Measurements from ENCODE around the gene SBF1. TPM values are rescaled to one million over a fixed set of nuclear protein-coding genes. Genes with fewer than 3 reads are reported as not detected.

The SBF1 gene
- total RNA-seq, 1 donor from 2014 or later, result 123 TPM

GRCh38 chr22:50452649-50453048 lies 22.2 kb downstream of the SBF1 start:
- no peak overlapping the region for H3K4me3 ChIP-seq (ENCODE audit: low read depth, low read length)
- FAIRE-seq, result no peak
- H3K36me3 ChIP-seq (ENCODE audit: control insufficient read depth, insufficient read depth, low read length), result peaks cover 44% of the 10 kb centered on the region
- TF ChIP-seq CTCF (IDR thresholded peaks at IDR 0.05; ENCODE audit: insufficient read depth, low read length, severe bottlenecking), result no peak
- no peak for DNase-seq (ENCODE audit: low read depth)
- H3K27me3 ChIP-seq (ENCODE audit: control insufficient read depth, insufficient read depth, low read length), result no peaks in the 10 kb centered on the region

GRCh38 chr22:50447576-50448551 lies 27.0 kb downstream of the SBF1 start:
- DNase-seq (ENCODE audit: low read depth) (no peak), FAIRE-seq (no peak)
- no peak overlapping the region for H3K4me3 ChIP-seq (ENCODE audit: low read depth, low read length)
- TF ChIP-seq CTCF (IDR thresholded peaks at IDR 0.05; ENCODE audit: insufficient read depth, low read length, severe bottlenecking), result no peak
- no peaks in the 10 kb centered on the region for H3K27me3 ChIP-seq (ENCODE audit: control insufficient read depth, insufficient read depth, low read length)
- H3K36me3 ChIP-seq (ENCODE audit: control insufficient read depth, insufficient read depth, low read length), result peaks cover 13% of the 10 kb centered on the region

- Histone ChIP-seq H3K36me3 (ENCODE audit: control insufficient read depth, insufficient read depth, low read length) (peaks cover 13% of the 10 kb centered on the region), H3K27me3 (ENCODE audit: control insufficient read depth, insufficient read depth, low read length) (no peaks in the 10 kb centered on the region), H3K4me3 (ENCODE audit: low read depth, low read length) (no peak overlapping the region)
- TF ChIP-seq CTCF (IDR thresholded peaks at IDR 0.05; ENCODE audit: insufficient read depth, low read length, severe bottlenecking), result no peak
- FAIRE-seq (no peak), DNase-seq (ENCODE audit: low read depth) (no peak)
Measured at GRCh38 chr22:50446708-50447575, 27.9 kb downstream of the SBF1 start.

GRCh38 chr22:50445880-50446707 lies 28.7 kb downstream of the SBF1 start:
- H3K4me3 ChIP-seq (ENCODE audit: low read depth, low read length), result no peak overlapping the region
- H3K27me3 ChIP-seq (ENCODE audit: control insufficient read depth, insufficient read depth, low read length), result no peaks in the 10 kb centered on the region
- H3K36me3 ChIP-seq (ENCODE audit: control insufficient read depth, insufficient read depth, low read length), result peaks cover 15% of the 10 kb centered on the region
- DNase-seq (ENCODE audit: low read depth) (no peak), FAIRE-seq (no peak)
- TF ChIP-seq CTCF (IDR thresholded peaks at IDR 0.05; ENCODE audit: insufficient read depth, low read length, severe bottlenecking), result no peak

- H3K36me3 ChIP-seq (ENCODE audit: control insufficient read depth, insufficient read depth, low read length), result peaks cover 19% of the 10 kb centered on the region
- H3K4me3 ChIP-seq (ENCODE audit: low read depth, low read length), result no peak overlapping the region
- no peak for TF ChIP-seq CTCF (IDR thresholded peaks at IDR 0.05; ENCODE audit: insufficient read depth, low read length, severe bottlenecking)
- H3K27me3 ChIP-seq (ENCODE audit: control insufficient read depth, insufficient read depth, low read length), result no peaks in the 10 kb centered on the region
- DNase-seq (ENCODE audit: low read depth) (no peak), FAIRE-seq (no peak)
Measured at GRCh38 chr22:50445071-50445879, 29.6 kb downstream of the SBF1 start.
